Fibroblast of villous mesenchyme (primary cell): Measurements from ENCODE around the gene EXOC4. TPM values are rescaled to one million over a fixed set of nuclear protein-coding genes. Genes with fewer than 3 reads are reported as not detected.

Source experiments
- DNase-seq: peaks from one replicate; pipeline ENCODE4 v3.0.0-alpha.2; 2010; ENCODE audit warnings: low read depth
- H3K4me3 ChIP-seq: 2 replicates; pipeline ENCODE4 v1.5.1; 2011; ENCODE audit warnings: low read depth, mild to moderate bottlenecking, low read length
- CTCF ChIP-seq: IDR thresholded peaks from 2 replicates; pipeline ENCODE4 v1.5.1; 2012; ENCODE audit warnings: low read depth, mild to moderate bottlenecking, low read length; ENCODE audit not compliant: insufficient read depth
- total RNA-seq: library from RNA; depleted of rRNA; stranded (reverse); fragments of >200 nt; gene quantifications from 2 replicates; pipeline ENCODE4 v1.2.3, GENCODE V29; 2012

EXOC4 gene
- total RNA-seq, 1 donor, result 106 TPM

- H3K4me3 ChIP-seq, result no peak overlapping the region
- peak; percentile 10 for DNase-seq
- no peak for TF ChIP-seq CTCF
Measured at GRCh38 chr7:133827707-133828623, 575.1 kb downstream of the EXOC4 start.

GRCh38 chr7:133828906-133829305 lies 576.0 kb downstream of the EXOC4 start:
- no peak overlapping the region for H3K4me3 ChIP-seq
- no peak for DNase-seq
- TF ChIP-seq CTCF, result no peak

GRCh38 chr7:133829336-133829897 lies 576.5 kb downstream of the EXOC4 start:
- no peak for TF ChIP-seq CTCF
- peak; percentile 10 for DNase-seq
- no peak overlapping the region for H3K4me3 ChIP-seq

GRCh38 chr7:133830081-133830480 lies 577.2 kb downstream of the EXOC4 start:
- no peak overlapping the region for H3K4me3 ChIP-seq
- no peak for DNase-seq
- TF ChIP-seq CTCF, result no peak

GRCh38 chr7:133836666-133837065 lies 583.8 kb downstream of the EXOC4 start:
- no peak overlapping the region for H3K4me3 ChIP-seq
- DNase-seq, result no peak
- no peak for TF ChIP-seq CTCF

GRCh38 chr7:133837224-133837623 lies 584.3 kb downstream of the EXOC4 start:
- DNase-seq, result no peak
- TF ChIP-seq CTCF, result no peak
- no peak overlapping the region for H3K4me3 ChIP-seq
